ENCODE data around the gene PPP3R1.
A peak's percentile ranks its signal among the peaks of the same experiment; 100 is the strongest.

PPP3R1 gene

GRCh38 chr2:68282811-68283418 lies 30.6 kb upstream of the PPP3R1 start:
- 33% methylated on average over 3 of the region's 5 CpGs for WGBS
- Histone ChIP-seq H2AK5ac (ENCODE audit: low read length, severe bottlenecking) (no peak overlapping the region), H3K4me1 (ENCODE audit: control insufficient read depth, insufficient read depth, low read depth, low read length) (no peaks in the 10 kb centered on the region), H3K27ac (ENCODE audit: low read length, poor library complexity, severe bottlenecking) (no peak overlapping the region), H4K8ac (ENCODE audit: low read length) (no peak overlapping the region), H2AFZ (ENCODE audit: low read depth, low read length) (no peak overlapping the region), H2BK15ac (ENCODE audit: low read depth, poor library complexity, severe bottlenecking) (no peak overlapping the region), H3K79me1 (replicated peaks; ENCODE audit: low read length, poor library complexity, severe bottlenecking) (no peaks in the 10 kb centered on the region), H3K18ac (ENCODE audit: low read depth in 1 of 2, low read length in 2 of 2) (no peak overlapping the region), H3K27me3 (ENCODE audit: control insufficient read depth in 1 of 2, insufficient read depth in 1 of 2, low read length in 2 of 2) (no peaks in the 10 kb centered on the region), H3K36me3 (ENCODE audit: control insufficient read depth in 1 of 2, insufficient read depth in 2 of 2, low read depth in 1 of 2, low read length in 2 of 2) (no peaks in the 10 kb centered on the region), H2BK12ac (ENCODE audit: low read length in 2 of 2) (no peak overlapping the region), H4K91ac (ENCODE audit: low read length) (no peak overlapping the region), H3K14ac (ENCODE audit: low read length in 2 of 2) (no peak overlapping the region), H3K4me2 (ENCODE audit: low read length, poor library complexity, severe bottlenecking) (no peak overlapping the region), H2BK5ac (ENCODE audit: low read depth, low read length, poor library complexity, severe bottlenecking) (no peak overlapping the region), H3K4ac (ENCODE audit: low read depth in 1 of 2, low read length in 2 of 2) (no peak overlapping the region), H3K23ac (ENCODE audit: low read length in 2 of 2) (no peak overlapping the region), H3K9ac (ENCODE audit: low read length) (no peak overlapping the region), H3K9me3 (ENCODE audit: control insufficient read depth, low read length) (no peaks in the 10 kb centered on the region), H2BK120ac (ENCODE audit: low read depth, low read length) (no peak overlapping the region), H3K4me3 (ENCODE audit: insufficient read depth in 1 of 2, low read depth in 1 of 2, low read length in 2 of 2) (no peak overlapping the region)
- peak; percentile 54 for DNase-seq

GRCh38 chr2:68280796-68281195 lies 28.5 kb upstream of the PPP3R1 start:
- no peaks in the 10 kb centered on the region for H3K36me3 ChIP-seq (ENCODE audit: control insufficient read depth in 1 of 2, insufficient read depth in 2 of 2, low read depth in 1 of 2, low read length in 2 of 2)
- no peak overlapping the region for H2BK120ac ChIP-seq (ENCODE audit: low read depth, low read length)

GRCh38 chr2:68280348-68280747 lies 28.0 kb upstream of the PPP3R1 start:
- Histone ChIP-seq H3K79me1 (replicated peaks; ENCODE audit: low read length, poor library complexity, severe bottlenecking) (no peaks in the 10 kb centered on the region), H3K4ac (ENCODE audit: low read depth in 1 of 2, low read length in 2 of 2) (no peak overlapping the region), H3K4me3 (ENCODE audit: insufficient read depth in 1 of 2, low read depth in 1 of 2, low read length in 2 of 2) (no peak overlapping the region), H3K4me2 (ENCODE audit: low read length, poor library complexity, severe bottlenecking) (no peak overlapping the region), H3K9me3 (ENCODE audit: control insufficient read depth, low read length) (no peaks in the 10 kb centered on the region), H2BK15ac (ENCODE audit: low read depth, poor library complexity, severe bottlenecking) (no peak overlapping the region), H4K91ac (ENCODE audit: low read length) (no peak overlapping the region), H4K8ac (ENCODE audit: low read length) (no peak overlapping the region), H3K27ac (ENCODE audit: low read length, poor library complexity, severe bottlenecking) (no peak overlapping the region), H3K23ac (ENCODE audit: low read length in 2 of 2) (no peak overlapping the region), H3K9ac (ENCODE audit: low read length) (no peak overlapping the region), H3K4me1 (ENCODE audit: control insufficient read depth, insufficient read depth, low read depth, low read length) (no peaks in the 10 kb centered on the region), H2BK12ac (ENCODE audit: low read length in 2 of 2) (no peak overlapping the region), H3K18ac (ENCODE audit: low read depth in 1 of 2, low read length in 2 of 2) (no peak overlapping the region), H3K27me3 (ENCODE audit: control insufficient read depth in 1 of 2, insufficient read depth in 1 of 2, low read length in 2 of 2) (no peaks in the 10 kb centered on the region), H2BK120ac (ENCODE audit: low read depth, low read length) (no peak overlapping the region), H3K14ac (ENCODE audit: low read length in 2 of 2) (no peak overlapping the region), H3K36me3 (ENCODE audit: control insufficient read depth in 1 of 2, insufficient read depth in 2 of 2, low read depth in 1 of 2, low read length in 2 of 2) (no peaks in the 10 kb centered on the region), H2BK5ac (ENCODE audit: low read depth, low read length, poor library complexity, severe bottlenecking) (no peak overlapping the region), H2AK5ac (ENCODE audit: low read length, severe bottlenecking) (no peak overlapping the region), H2AFZ (ENCODE audit: low read depth, low read length) (no peak overlapping the region)
- no peak for DNase-seq
- WGBS, result 67% methylated on average over 1 of the region's 1 CpG

More at GRCh38 chr2:68280796-68281195, 28.5 kb upstream of the PPP3R1 start:
- no peak overlapping the region for H2BK15ac ChIP-seq (ENCODE audit: low read depth, poor library complexity, severe bottlenecking)
- no peak overlapping the region for H3K23ac ChIP-seq (ENCODE audit: low read length in 2 of 2)
- WGBS, result 100% methylated on average over 1 of the region's 1 CpG
- no peak overlapping the region for H3K14ac ChIP-seq (ENCODE audit: low read length in 2 of 2)
- no peak overlapping the region for H2BK12ac ChIP-seq (ENCODE audit: low read length in 2 of 2)
- no peak overlapping the region for H3K9ac ChIP-seq (ENCODE audit: low read length)
- H4K8ac ChIP-seq (ENCODE audit: low read length), result no peak overlapping the region
- no peaks in the 10 kb centered on the region for H3K4me1 ChIP-seq (ENCODE audit: control insufficient read depth, insufficient read depth, low read depth, low read length)
- no peaks in the 10 kb centered on the region for H3K27me3 ChIP-seq (ENCODE audit: control insufficient read depth in 1 of 2, insufficient read depth in 1 of 2, low read length in 2 of 2)
- no peak overlapping the region for H3K27ac ChIP-seq (ENCODE audit: low read length, poor library complexity, severe bottlenecking)
- no peak overlapping the region for H3K4me2 ChIP-seq (ENCODE audit: low read length, poor library complexity, severe bottlenecking)
- H3K4ac ChIP-seq (ENCODE audit: low read depth in 1 of 2, low read length in 2 of 2), result no peak overlapping the region
- H3K9me3 ChIP-seq (ENCODE audit: control insufficient read depth, low read length), result no peaks in the 10 kb centered on the region
- no peak overlapping the region for H3K18ac ChIP-seq (ENCODE audit: low read depth in 1 of 2, low read length in 2 of 2)
- no peak overlapping the region for H2BK5ac ChIP-seq (ENCODE audit: low read depth, low read length, poor library complexity, severe bottlenecking)
- no peak for DNase-seq
- no peak overlapping the region for H3K4me3 ChIP-seq (ENCODE audit: insufficient read depth in 1 of 2, low read depth in 1 of 2, low read length in 2 of 2)
- H2AFZ ChIP-seq (ENCODE audit: low read depth, low read length), result no peak overlapping the region
- no peaks in the 10 kb centered on the region for H3K79me1 ChIP-seq (replicated peaks; ENCODE audit: low read length, poor library complexity, severe bottlenecking)
- H4K91ac ChIP-seq (ENCODE audit: low read length), result no peak overlapping the region
- H2AK5ac ChIP-seq (ENCODE audit: low read length, severe bottlenecking), result no peak overlapping the region

- no peak overlapping the region for H2BK120ac ChIP-seq (ENCODE audit: low read depth, low read length)
- no peak overlapping the region for H3K27ac ChIP-seq (ENCODE audit: low read length, poor library complexity, severe bottlenecking)
- H2AFZ ChIP-seq (ENCODE audit: low read depth, low read length), result no peak overlapping the region
- H2AK5ac ChIP-seq (ENCODE audit: low read length, severe bottlenecking), result no peak overlapping the region
- no peaks in the 10 kb centered on the region for H3K9me3 ChIP-seq (ENCODE audit: control insufficient read depth, low read length)
- H3K4ac ChIP-seq (ENCODE audit: low read depth in 1 of 2, low read length in 2 of 2), result no peak overlapping the region
- H3K4me2 ChIP-seq (ENCODE audit: low read length, poor library complexity, severe bottlenecking), result no peak overlapping the region
- H3K23ac ChIP-seq (ENCODE audit: low read length in 2 of 2), result no peak overlapping the region
- no peak overlapping the region for H3K18ac ChIP-seq (ENCODE audit: low read depth in 1 of 2, low read length in 2 of 2)
- 87% methylated on average over 1 of the region's 4 CpGs for WGBS
- H3K79me1 ChIP-seq (replicated peaks; ENCODE audit: low read length, poor library complexity, severe bottlenecking), result no peaks in the 10 kb centered on the region
- H3K4me1 ChIP-seq (ENCODE audit: control insufficient read depth, insufficient read depth, low read depth, low read length), result no peaks in the 10 kb centered on the region
- H2BK15ac ChIP-seq (ENCODE audit: low read depth, poor library complexity, severe bottlenecking), result no peak overlapping the region
- no peaks in the 10 kb centered on the region for H3K27me3 ChIP-seq (ENCODE audit: control insufficient read depth in 1 of 2, insufficient read depth in 1 of 2, low read length in 2 of 2)
- no peak overlapping the region for H2BK12ac ChIP-seq (ENCODE audit: low read length in 2 of 2)
- no peak for DNase-seq
- no peak overlapping the region for H4K91ac ChIP-seq (ENCODE audit: low read length)
- H3K14ac ChIP-seq (ENCODE audit: low read length in 2 of 2), result no peak overlapping the region
- H2BK5ac ChIP-seq (ENCODE audit: low read depth, low read length, poor library complexity, severe bottlenecking), result no peak overlapping the region
- no peaks in the 10 kb centered on the region for H3K36me3 ChIP-seq (ENCODE audit: control insufficient read depth in 1 of 2, insufficient read depth in 2 of 2, low read depth in 1 of 2, low read length in 2 of 2)
- H3K9ac ChIP-seq (ENCODE audit: low read length), result no peak overlapping the region
- H4K8ac ChIP-seq (ENCODE audit: low read length), result no peak overlapping the region
- H3K4me3 ChIP-seq (ENCODE audit: insufficient read depth in 1 of 2, low read depth in 1 of 2, low read length in 2 of 2), result no peak overlapping the region
Measured at GRCh38 chr2:68279691-68280090, 27.4 kb upstream of the PPP3R1 start.
